K562 (cell line): Measurements from ENCODE around the gene USP22.

ENCODE experiments used
- EZH2 ChIP-seq: IDR thresholded peaks from 2 replicates; pipeline ENCODE4 v1.6.1; 2012; ENCODE audit warnings: low read depth, mild to moderate bottlenecking, inconsistent platforms, low read length, borderline replicate concordance
- REST ChIP-seq, 2 experiments: fragments of 450-650 bp; formaldehyde crosslinking in 1 of 2; IDR thresholded peaks; 2 replicates each; pipeline versions ENCODE4 v1.4.0 to v1.6.1; 2014 to 2020; ENCODE audit warnings: mild to moderate bottlenecking in 2 of 2, borderline replicate concordance in 1 of 2, low read depth in 1 of 2

GRCh38 chr17:21004016-21004930 is 38.5 kb downstream of the USP22 start:
- TF ChIP-seq REST (IDR thresholded peaks at IDR 0.05; ENCODE audit: borderline replicate concordance) = no peak
- no peak for TF ChIP-seq REST (CRISPR knock-in tag; IDR thresholded peaks at IDR 0.05; ENCODE audit: low read depth)
- no peak for TF ChIP-seq EZH2
